Medulla oblongata (tissue), 1 donor: ENCODE measurements around the gene SCO2.

Experiments used
- DNase-seq: peaks from one replicate; pipeline ENCODE4 v3.0.0-alpha.2; 2015; ENCODE audit errors: extremely low spot score

Gene SCO2

DNA sequence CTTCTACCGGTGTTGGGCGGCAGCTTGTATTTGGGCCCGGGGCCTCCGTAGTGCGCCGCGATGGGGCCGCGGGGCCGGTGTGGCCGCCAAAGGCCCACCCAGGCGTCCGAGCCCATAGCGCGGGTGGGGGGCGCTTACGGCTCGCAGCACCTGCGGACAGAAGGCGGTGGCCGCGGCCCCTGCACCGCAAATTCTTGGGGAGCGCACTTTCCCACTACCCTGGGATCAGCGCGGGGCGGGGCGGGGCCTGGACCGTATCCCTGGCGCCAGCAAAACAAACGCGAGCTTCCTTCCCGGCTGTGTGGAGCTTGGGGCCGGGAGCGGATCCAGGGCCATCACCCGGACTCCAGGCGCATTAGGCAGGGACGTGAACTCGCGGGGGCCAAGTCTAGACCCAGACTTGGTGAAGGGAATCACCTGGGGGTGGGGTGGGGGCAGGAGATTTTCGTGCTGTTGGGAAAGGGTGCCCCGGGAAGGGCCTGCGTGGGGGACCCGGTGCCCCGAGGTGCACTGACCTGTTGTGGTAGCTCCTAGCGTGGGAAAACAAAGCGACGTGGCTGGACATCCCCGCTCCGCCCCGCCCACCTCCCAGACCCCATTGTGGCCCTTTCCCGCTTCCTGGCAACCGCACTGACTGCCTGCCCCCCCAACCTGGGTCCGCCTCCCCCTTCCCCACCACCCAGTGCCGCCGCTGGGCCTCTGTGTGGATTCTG is 6.7 kb upstream of the SCO2 start:
- DNase-seq, result no peak

DNA sequence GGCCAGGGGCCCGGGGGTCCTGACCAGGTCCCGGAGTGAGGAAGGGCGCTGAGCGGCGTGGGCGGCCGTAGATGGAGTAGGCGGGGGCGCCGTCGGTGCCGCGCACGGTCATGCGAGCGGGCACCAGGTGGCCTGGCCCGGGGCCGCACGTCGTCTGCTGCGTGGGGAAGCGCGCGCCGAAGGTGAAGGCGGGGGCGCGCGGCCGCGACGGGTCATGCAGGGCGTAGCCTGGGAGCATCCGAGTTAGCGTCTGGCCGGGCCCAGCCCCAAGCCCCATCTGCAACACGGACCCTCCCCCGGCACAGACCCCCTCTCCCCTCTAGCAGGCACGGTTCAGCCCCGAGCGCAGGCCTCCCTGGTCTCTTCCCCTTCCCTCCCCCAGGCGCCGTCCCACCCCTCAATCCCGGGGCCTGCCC is 6.2 kb upstream of the SCO2 start:
- DNase-seq, result no peak

DNA sequence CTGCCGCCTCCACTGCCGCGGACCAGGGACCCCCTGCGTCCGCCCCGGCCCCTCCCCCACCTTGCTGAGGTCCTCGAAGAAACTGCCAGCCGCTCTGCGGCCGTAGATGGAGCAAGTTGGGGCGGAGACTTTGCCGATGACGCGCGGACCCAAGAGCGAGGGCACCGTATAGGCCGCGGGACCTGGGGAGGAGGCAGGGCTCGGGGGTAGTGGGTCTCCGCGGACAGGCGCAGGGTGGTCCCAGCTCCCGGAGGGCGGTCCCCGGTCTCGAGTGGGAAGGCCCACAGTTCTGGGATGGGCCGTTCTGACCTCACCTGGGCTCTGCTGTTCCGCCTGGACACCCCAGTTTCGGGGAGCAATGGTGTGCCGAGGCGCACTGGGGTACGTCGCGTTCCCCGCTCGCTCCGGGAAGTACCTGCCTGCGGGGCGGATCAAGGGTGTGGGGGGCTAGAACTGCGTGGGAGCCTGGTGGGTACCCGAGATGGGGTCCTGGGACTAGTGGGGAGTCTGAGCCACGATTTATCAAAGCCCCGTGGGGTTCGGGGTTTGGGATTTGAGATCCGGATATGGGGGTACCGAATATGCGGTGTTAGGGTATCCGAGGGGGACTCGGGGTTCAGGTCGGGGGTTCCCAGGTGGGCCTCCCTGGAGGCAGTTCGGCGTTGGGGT is 5.6 kb upstream of the SCO2 start:
- DNase-seq, result peak; percentile 55

DNA sequence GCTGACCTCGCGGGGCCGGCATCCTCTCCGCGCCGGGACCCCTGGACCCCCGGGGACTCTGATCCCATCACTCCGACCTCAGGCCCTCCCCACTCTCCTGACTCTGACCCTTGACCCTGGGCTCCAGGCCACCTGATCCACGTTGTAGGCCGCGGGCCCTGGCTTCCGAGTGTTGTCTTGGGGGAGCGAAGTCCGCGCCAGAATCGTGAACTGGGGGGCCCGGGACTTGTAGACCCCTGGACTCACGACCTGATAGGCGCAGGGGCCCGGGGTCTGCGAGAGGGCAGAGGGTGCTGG is 5.1 kb upstream of the SCO2 start:
- DNase-seq, result no peak

DNA sequence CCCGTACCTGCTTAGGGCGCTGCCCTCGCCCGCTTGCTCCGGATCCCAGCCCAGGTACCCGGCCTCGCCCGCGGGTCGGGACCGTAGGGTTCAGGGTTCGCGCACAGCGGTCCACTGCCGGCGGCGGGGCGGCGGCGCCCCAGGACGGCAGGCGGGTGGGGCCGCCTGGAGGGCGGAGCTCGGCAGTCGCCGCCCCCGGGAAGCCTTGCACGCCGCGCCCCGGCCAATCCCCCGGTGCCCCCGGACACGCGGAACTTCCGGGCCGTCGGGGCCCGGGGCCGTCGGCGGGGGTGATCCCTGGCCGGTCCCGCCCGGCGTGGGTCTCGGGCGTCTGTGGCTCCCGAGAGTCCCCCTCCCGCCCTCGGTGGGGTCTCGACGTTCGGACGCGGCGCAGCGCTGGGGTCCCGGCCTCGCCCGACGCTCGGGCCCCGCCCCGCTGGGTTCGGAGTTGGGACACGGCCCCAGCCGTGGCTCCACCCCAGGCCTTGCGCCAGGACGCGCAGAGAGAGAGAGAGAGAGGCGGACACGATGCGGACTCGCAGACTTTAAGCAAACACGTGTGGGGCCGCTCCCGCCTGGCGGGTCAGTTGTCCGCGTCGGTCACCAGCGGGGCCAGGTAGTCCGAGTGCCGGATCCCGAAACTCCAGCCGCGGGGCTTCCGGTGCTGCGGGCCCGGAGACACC is 4.6 kb upstream of the SCO2 start, which contains the start of gene TYMP:
Gene TYMP (minus strand): TSS at position 116 of the 683 bp plus-strand sequence. CDS start 303 bp downstream, outside the sequence.
- DNase-seq, result peak; percentile 31

DNA sequence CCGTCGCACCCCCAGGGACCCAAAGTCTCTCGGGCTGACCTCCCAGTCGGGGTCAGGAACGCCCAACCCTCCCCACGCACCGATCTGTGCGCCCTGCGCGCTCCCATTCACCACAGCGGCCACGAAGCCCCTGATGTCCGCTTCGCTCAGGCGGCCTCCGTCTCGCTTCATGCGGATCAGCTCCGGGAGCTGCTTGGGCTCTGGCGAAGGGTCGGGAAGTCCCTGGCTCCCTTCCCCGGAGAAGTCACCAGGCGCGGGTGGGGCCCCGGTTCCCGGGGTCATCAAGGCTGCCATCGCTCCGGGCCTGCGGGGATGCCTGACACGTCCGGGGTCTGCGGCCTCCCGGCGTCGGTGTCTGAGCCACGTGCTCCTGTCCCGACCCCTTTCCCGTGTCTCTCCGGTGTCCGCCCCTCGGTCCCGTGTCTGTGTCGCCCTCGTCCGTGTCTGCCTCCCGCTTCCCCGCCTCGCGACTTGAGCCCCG is 4.1 kb upstream of the SCO2 start:
- DNase-seq, result no peak

DNA sequence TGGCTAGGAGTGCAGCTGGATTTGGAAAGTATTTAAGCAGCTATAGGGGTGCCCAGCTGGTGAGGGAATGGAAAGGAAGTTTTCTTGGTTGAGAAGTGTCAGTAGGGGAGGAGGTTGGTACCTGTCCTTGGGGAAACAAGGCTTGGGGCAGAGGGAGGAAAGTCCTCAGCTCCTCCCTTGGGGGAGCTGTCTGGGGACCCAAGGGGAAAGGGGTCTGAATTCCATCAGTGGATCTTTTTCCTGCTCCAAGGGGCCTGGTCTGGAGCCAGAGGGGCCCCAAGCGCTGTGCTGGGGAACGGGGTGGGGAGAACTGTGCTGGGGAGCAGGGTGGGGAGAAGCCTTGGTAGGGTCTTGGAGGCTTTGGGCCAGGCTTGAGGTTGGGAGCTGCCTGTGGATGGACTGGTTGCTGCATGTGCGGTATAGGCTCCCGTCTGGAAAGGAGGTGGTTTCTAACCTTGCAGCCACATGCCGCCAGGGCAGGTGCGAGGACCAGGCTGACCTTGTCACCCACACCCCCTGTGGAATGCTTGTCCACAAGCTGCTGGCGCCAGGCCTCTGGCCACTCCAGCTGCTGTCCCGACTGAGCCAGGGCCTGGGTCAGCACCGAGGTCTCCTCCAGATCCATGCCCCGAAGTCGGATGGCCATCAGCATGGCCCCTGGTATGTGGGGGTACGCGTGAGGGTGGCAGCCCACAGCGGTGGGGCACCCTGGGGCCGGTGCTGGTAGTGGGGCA is 3.5 kb upstream of the SCO2 start:
- no peak for DNase-seq

DNA sequence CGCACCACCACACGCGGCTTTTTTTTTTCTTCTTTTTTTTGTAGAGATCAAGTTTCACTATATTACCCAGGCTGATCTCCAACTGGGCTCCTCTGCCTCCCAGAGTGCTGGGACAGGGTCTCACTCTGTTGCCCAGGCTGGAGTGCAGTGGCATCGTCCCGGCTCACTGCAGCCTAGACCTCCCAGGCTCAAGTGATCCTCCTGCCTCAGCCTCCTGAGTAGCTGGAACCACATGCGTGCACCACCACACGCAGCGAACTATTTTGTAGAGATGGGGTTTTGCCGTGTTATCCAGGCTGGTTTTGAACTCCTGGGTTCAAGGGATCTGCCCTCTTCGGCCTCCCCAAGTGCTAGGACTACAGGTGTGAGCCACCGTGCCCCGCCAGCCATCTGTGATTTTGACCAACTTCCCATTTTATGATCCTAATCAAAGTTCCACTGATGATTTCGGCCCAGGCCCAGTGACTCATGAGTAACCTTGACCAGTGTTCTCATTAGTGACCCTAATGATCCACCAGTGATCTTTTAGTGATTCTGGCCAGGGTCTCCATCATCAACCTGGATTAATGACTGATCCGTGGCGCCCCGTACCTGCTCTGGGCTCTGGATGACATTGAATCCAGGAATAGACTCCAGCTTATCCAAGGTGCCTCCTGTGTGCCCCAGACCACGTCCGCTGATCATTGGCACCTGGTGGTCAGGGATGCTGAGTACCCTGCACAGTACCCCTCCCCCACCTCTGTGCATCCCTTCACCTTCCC is 2.7 kb upstream of the SCO2 start:
- no peak for DNase-seq

DNA sequence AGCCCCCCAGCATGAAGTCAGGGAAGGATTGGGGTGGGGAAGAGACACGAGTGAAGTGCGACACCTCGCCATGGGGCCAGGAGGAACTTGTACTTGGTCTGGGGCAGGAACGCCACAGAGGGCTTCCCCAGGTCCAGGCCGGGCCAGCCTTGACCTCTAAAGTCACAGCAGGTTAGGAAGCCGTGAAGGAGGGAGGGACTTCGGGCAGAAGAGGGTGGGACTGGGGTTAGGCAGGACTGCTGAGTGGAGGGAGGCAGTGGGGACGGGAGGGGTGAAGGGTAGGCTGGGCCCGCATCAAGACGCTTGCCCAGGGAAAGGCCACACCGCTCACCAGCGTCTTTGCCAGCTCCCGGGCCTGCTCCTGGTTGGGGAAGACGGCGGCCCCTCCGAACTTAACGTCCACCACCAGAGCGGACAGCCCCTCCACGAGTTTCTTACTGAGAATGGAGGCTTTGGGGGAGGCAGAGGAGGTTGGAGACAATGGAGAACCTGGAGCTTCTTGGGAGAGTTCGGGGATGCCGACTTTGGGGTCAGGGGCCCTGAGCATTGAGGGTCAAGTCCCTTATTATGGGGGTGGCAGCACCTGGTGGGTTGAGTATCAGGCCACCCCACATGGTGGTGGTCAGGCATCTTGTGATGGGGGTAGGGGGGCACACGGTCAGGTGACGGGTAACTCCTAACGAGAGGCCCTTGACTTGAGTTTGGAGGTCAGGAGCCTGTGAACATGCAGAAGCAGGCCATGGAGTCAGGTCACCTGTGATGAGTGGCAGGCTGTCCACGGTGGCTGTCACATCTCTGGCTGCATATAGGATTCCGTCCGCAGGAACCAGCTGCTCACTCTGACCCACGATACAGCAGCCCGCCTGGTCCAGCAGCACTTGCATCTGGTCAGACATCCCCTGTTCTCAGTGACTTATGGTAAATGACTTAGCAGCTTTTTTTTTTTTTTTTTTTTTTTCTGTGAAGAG is 1.7 kb upstream of the SCO2 start:
- DNase-seq, result peak; percentile 49

DNA sequence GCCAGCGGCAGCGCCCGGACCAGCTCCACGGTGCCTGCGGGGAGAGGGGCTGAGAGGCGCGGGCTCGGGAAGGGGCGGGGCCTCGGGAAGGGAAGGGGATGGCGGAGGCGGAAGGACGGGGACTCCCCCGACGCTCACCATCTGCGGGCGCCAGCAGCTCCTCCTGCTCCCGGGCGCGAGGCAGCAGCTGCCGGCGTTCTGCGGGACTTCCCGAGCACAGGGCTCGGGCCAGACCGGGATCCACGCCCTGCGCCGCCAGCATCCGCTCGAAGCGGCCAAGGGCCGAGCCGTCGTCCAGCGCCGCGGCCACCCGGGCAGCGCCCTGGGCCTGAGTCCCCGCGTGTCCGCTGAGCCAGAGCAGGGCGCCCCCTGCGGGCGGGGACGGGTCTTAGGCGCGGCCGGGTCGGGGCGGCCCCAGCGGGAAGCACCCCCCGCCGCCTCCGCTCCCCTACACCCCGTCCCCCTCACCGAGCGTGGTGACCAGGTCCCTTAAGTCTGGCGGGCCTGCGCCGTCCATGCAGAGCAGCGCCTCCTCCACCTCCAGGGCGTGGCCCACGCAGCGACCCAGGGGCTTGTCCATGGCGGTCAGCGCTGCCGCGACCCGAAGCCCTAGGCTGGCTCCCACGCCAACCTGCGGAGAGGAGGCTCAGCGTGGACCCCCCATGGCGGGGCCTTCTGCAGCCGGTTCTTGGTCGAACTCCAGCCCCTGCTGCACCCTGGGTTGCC is 873 bp upstream of the SCO2 start:
- DNase-seq, result peak; percentile 55

DNA sequence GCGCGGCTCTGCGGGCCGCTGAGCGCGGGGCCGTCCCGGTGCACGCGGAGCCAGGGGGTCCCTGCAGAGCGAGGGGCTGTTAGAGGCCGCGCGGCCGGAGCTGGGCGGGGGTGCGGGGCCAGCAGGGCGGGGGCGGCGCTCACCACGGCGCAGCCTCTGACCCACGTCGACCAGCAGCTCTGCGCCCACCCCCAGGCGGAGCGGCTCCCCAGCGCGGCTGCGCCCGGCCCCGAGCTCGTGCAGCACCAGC is 385 bp upstream of the SCO2 start:
- no peak for DNase-seq

DNA sequence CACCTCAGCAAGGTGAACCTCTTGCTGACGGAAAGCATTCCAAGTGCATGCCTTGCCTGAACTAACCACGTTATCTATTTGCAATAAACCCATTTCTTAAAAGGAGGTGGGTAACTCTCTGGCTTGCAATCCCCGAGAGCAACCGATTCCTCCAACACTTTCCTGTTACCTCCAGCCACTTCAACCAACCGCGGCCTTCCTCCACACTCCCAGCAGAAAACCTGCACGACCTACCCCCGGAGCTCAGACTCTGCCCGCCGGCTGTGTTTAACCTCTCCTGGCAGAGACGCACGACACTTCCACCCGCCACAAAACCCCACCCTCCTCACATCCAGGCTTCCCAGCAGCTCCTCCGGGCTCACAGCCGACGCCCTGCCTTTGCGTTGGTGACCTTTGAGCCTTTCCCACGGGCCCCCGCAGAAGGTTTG is 708 bp downstream of the SCO2 start:
- DNase-seq, result no peak

DNA sequence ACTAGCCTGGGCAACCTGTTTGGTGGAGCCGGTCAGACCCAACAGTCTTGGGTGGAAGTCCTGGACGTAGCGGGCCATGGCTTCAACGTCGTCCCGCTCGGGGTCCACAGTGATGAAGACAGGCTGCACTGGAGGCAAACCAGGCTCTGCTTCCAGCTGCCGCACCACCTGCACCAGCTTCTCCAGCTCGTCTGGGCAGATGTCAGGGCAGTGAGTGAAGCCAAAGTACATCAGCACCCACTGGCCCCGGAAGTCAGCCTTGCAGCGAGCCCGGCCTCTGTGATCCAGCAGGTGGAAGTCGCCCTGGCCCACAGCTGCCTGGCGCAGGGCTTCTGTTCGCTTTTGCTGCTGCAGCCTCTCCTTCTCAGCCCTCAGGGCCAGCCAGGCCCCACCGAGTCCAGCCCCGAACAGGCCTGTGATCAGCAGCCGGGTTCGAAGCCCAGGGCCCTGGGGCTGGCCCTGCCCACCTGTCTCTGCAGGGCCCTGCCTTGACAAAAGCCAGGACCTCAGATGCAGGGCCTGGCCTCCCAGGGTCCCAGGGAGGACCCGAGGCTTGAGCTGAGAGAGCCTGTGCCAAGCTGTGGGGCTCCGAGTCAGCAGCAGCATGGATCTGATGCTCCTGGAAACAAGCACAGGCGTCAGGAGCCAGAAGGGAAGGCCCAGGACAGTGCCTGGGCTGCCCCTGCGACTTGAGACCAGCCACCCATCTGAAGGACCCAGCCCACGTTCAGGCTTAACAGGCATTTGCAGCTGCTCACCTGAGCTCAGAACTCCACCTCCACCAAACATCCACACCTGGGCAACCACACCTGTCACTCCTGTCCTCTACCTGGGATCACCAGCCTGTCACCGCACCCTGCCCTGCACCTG is 1.4 kb downstream of the SCO2 start:
- DNase-seq, result no peak

DNA sequence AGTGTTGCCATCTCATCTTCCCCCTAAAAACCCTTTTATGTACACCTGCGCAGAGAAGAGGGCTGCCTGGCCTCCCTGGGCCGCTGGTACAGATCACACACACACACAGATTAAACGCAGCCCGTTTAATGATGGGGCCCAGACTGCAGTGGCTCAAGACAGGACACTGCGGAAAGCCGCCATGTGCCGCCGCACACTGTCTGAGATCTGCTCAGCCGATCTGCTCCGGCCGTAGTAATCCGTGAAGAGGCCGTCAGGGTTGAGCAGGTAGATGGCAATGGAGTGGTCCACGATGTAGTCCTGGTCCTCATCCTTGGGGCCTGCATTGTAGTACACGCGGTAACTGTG is 2.0 kb downstream of the SCO2 start:
- DNase-seq, result no peak

DNA sequence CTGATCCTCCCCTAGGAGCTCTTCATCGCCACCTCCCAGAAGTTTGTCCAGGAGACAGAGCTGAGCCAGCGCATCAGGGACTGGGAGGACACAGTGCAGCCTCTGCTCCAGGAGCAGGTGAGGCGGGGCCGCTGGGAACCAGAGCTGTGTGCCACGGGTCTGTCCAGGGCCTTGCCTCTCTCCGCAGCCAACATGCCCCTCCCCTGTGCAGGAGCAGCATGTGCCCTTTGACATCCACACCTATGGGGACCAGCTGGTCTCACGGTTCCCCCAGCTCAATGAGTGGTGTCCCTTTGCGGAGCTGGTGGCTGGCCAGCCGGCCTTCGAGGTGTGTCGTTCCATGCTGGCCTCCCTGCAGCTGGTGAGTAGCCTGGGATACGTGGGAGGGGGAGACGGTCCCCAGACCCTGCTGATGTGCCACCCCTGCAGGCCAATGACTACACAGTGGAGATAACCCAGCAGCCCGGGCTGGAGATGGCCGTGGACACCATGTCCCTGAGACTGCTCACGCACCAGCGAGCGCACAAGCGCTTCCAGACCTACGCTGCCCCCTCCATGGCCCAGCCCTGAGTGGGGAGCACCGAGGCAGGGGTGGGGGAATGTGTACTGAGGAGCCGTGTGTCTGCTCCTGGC is 2.5 kb downstream of the SCO2 start:
- no peak for DNase-seq

DNA sequence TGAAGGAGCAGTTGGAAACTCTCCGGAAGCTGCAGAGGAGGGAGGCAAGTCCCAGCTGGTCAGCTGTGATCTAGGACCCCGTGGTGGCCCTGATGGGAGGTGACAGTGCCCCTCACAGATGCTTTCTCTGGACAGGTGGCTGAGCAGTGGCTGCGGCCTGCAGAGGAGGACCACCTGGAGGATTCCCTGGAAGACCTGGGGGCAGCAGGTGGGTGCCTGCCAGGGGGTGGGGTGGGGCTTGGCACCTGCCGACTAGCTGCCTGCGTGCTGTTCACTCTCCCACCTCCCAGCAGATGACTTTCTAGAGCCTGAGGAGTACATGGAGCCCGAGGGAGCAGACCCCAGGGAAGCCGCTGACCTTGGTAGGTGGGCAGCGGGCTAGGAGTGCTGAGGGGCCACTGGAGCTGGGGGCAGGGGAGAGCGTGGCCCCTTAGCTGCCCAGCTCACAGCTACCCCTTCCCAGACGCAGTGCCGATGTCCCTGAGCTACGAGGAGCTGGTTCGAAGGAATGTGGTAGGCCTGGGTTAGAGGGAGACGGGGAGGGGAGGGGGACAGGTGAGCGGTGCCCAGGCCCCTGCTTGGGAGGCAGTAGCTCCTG is 3.1 kb downstream of the SCO2 start:
- no peak for DNase-seq

DNA sequence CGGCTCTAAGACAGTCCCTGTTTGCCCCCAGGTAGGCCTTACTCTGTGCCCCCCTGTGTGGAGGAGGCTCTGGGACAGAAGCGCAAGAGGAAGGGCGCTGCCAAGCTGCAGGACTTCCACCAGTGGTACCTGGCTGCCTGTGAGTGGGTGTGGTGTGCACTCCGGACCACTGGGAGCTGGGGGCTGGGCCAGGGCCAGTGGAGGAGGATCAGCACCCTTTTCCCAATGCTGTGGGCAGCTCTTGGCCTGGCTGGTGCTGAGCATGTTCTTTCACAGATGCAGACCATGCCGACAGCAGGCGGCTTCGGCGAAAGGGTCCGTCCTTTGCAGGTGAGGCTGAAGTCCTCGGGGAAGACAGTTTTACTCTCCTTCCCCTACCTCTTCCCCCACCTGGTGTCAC is 3.7 kb downstream of the SCO2 start:
- DNase-seq, result no peak

DNA sequence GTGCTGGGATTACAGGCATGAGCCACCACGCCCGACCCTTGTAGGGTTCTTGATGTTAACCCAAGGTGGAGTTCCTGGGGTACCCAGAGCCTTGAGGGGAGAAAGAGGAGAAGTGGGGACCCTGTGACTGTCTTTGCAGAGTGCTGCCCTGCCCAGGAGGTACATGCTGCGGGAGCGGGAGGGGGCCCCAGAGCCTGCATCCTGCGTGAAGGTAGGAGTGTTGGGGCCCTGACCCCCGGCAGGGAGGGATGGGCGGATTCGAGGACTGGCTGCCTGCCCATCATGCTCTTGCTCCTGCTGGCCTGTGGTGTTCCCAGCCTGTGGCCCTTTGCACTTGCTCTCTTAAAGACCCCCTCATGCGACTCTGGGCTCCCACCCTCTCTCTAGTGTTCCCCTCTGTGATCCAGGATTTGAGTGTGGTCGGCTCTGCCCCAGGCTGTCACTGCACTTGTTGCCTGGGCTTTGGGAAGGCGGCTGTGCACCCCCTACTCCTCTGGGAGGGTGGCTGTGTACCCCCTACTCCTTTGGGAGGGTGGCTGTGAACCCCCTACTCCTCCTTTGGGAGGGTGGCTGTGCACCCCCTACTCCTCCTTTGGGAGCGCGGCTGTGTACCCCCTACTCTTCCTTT is 4.5 kb downstream of the SCO2 start:
- DNase-seq, result no peak
